ENCODE measurements around the gene FAM237B. TPM values are rescaled to one million over a fixed set of nuclear protein-coding genes. Genes with fewer than 3 reads are reported as not detected.

FAM237B gene
- total RNA-seq, 2 experiments from 2014 or later = not detected

GRCh38 chr7:90312745-90313144 is 8.4 kb downstream of the FAM237B start:
- Histone ChIP-seq H3K27ac (ENCODE audit: low read depth in 1 of 2, low read length in 2 of 2) (no peak overlapping the region), H3K4me3 (ENCODE audit: low read length) (no peak overlapping the region), H3K36me3 (ENCODE audit: insufficient read depth, low read length) (no peaks in the 10 kb centered on the region), H3K4me1 (ENCODE audit: insufficient read depth, low read length) (no peaks in the 10 kb centered on the region), H3K27me3 (ENCODE audit: control insufficient read depth in 1 of 2, insufficient read depth in 2 of 2, low read length in 2 of 2) (peaks cover 0 to 6% of the 10 kb centered on the region in 2 experiments), H3K9me3 (ENCODE audit: control insufficient read depth in 1 of 2, insufficient read depth in 1 of 2, low read length in 2 of 2) (no peaks in the 10 kb centered on the region)
- ChIA-PET CTCF (interaction anchor here (1.3 to 1.8 kb wide), 2 partner anchors 112 to 116 kb away, joined by 3 to 9 read pairs; no protein-coding TSS in a partner anchor), POLR2A (interaction anchor here (1.3 kb wide), 1 partner anchor 115 kb away, joined by 3 read pairs; no protein-coding TSS in a partner anchor)
- ATAC-seq (ENCODE audit: poor library complexity) = peak; percentile 34
- DNase-seq = peak in 3 of 14 experiments; percentile 5 to 19 (median 15)
- no peak for TF ChIP-seq CTCF (IDR thresholded peaks at IDR 0.05)
- Mint-ChIP-seq H3K4me1 (ENCODE audit: low read depth) (no peaks in the 10 kb centered on the region), H3K27ac (no peak overlapping the region), H3K9me3 (no peaks in the 10 kb centered on the region), H3K36me3 (ENCODE audit: low read depth) (no peaks in the 10 kb centered on the region), H3K4me3 (no peak overlapping the region), H3K27me3 (peaks cover 48% of the 10 kb centered on the region)
- intact Hi-C loops (cut with DNase I, micrococcal nuclease) = loop anchor here (1.0 to 5.0 kb wide), 2 partner anchors 115 to 116 kb away; no protein-coding TSS in a partner anchor

GRCh38 chr7:90311175-90311574 is 9.9 kb downstream of the FAM237B start:
- H3K4me1 Mint-ChIP-seq (ENCODE audit: low read depth) = no peaks in the 10 kb centered on the region
- no peak for TF ChIP-seq CTCF (IDR thresholded peaks at IDR 0.05)
- H3K27ac Mint-ChIP-seq = no peak overlapping the region
- no peaks in the 10 kb centered on the region for H3K36me3 Mint-ChIP-seq (ENCODE audit: low read depth)
- Histone ChIP-seq H3K4me3 (ENCODE audit: low read length) (no peak overlapping the region), H3K27me3 (ENCODE audit: control insufficient read depth in 1 of 2, insufficient read depth in 2 of 2, low read length in 2 of 2) (no peaks in the 10 kb centered on the region), H3K4me1 (ENCODE audit: insufficient read depth, low read length) (no peaks in the 10 kb centered on the region), H3K27ac (ENCODE audit: low read depth in 1 of 2, low read length in 2 of 2) (no peak overlapping the region), H3K9me3 (ENCODE audit: control insufficient read depth in 1 of 2, insufficient read depth in 1 of 2, low read length in 2 of 2) (no peaks in the 10 kb centered on the region), H3K36me3 (ENCODE audit: insufficient read depth, low read length) (no peaks in the 10 kb centered on the region)
- DNase-seq (no peak), ATAC-seq (ENCODE audit: poor library complexity) (no peak)
- no peak overlapping the region for H3K4me3 Mint-ChIP-seq
- H3K9me3 Mint-ChIP-seq = no peaks in the 10 kb centered on the region
- intact Hi-C loops (cut with DNase I, micrococcal nuclease) = loop anchor here in 1 of 2 experiments (5.0 kb wide), 1 partner anchor 116 kb away; no protein-coding TSS in a partner anchor
- ChIA-PET POLR2A (no interaction called here), CTCF (interaction anchor here (1.8 kb wide), 1 partner anchor 117 kb away, joined by 9 read pairs; no protein-coding TSS in a partner anchor)
- H3K27me3 Mint-ChIP-seq = peaks cover 35% of the 10 kb centered on the region

GRCh38 chr7:90309872-90310271 is 11.2 kb downstream of the FAM237B start:
- Mint-ChIP-seq H3K27ac (no peak overlapping the region), H3K4me1 (ENCODE audit: low read depth) (no peaks in the 10 kb centered on the region), H3K9me3 (no peaks in the 10 kb centered on the region), H3K4me3 (no peak overlapping the region), H3K27me3 (peaks cover 26% of the 10 kb centered on the region), H3K36me3 (ENCODE audit: low read depth) (no peaks in the 10 kb centered on the region)
- Histone ChIP-seq H3K9me3 (ENCODE audit: control insufficient read depth in 1 of 2, insufficient read depth in 1 of 2, low read length in 2 of 2) (no peaks in the 10 kb centered on the region), H3K4me3 (ENCODE audit: low read length) (no peak overlapping the region), H3K27ac (ENCODE audit: low read depth in 1 of 2, low read length in 2 of 2) (no peak overlapping the region), H3K4me1 (ENCODE audit: insufficient read depth, low read length) (no peaks in the 10 kb centered on the region), H3K36me3 (ENCODE audit: insufficient read depth, low read length) (no peaks in the 10 kb centered on the region), H3K27me3 (ENCODE audit: control insufficient read depth in 1 of 2, insufficient read depth in 2 of 2, low read length in 2 of 2) (no peaks in the 10 kb centered on the region)
- TF ChIP-seq CTCF (IDR thresholded peaks at IDR 0.05) = no peak
- ChIA-PET CTCF (interaction anchor here (1.6 kb wide), 1 partner anchor 118 kb away, joined by 3 read pairs; no protein-coding TSS in a partner anchor), POLR2A (no interaction called here)
- intact Hi-C loops (cut with DNase I, micrococcal nuclease) = loop anchor here in 1 of 2 experiments (5.0 kb wide), 1 partner anchor 117 kb away; no protein-coding TSS in a partner anchor
- ATAC-seq (ENCODE audit: poor library complexity) (no peak), DNase-seq (no peak)

Measured in CD4-positive, alpha-beta T cell (primary cell).